KMS-11 (cell line): ENCODE data around the gene USP3.
"Not testable (repeated sequence)": the region's sequence is repeated elsewhere in the genome, so short reads cannot be mapped to it uniquely, and the experiment has no call there.

ENCODE experiments used
- H2AFZ ChIP-seq: fragments of 200-600 bp; sonication (generic); 2 replicates; pipeline ENCODE4 v1.6.1; 2016; ENCODE audit warnings: antibody characterized with exemption, mixed run types, low read depth
- H3K27ac ChIP-seq: fragments of 200-600 bp; sonication (generic); 2 replicates; pipeline ENCODE4 v1.6.1; 2016; ENCODE audit warnings: mild to moderate bottlenecking, mixed run types
- H3K27me3 ChIP-seq: fragments of 200-600 bp; sonication (generic); 2 replicates; pipeline ENCODE4 v1.6.1; 2017; ENCODE audit warnings: mild to moderate bottlenecking, low read depth, mixed run types, moderate library complexity; ENCODE audit not compliant: insufficient read depth
- H3K36me3 ChIP-seq: fragments of 200-600 bp; sonication (generic); 2 replicates; pipeline ENCODE4 v1.6.1; 2017; ENCODE audit warnings: mild to moderate bottlenecking, mixed run types; ENCODE audit not compliant: insufficient read depth
- H3K4me1 ChIP-seq: fragments of 200-600 bp; sonication (generic); 2 replicates; pipeline ENCODE4 v1.6.1; 2016; ENCODE audit warnings: mild to moderate bottlenecking, low read depth, mixed run types; ENCODE audit not compliant: poor library complexity, severe bottlenecking
- H3K4me2 ChIP-seq: fragments of 200-600 bp; sonication (generic); 2 replicates; pipeline ENCODE4 v1.7.0; 2016; ENCODE audit warnings: mild to moderate bottlenecking, mixed run types
- H3K4me3 ChIP-seq: fragments of 200-600 bp; sonication (generic); IDR thresholded peaks from 2 replicates; pipeline ENCODE4 v1.6.1; 2017; ENCODE audit warnings: low read depth, low read length, mixed read lengths; ENCODE audit not compliant: insufficient read depth
- H3K79me2 ChIP-seq: fragments of 200-600 bp; sonication (generic); 2 replicates; pipeline ENCODE4 v1.6.1; 2016; ENCODE audit warnings: low read depth, mixed run types; ENCODE audit not compliant: insufficient read depth
- H3K9ac ChIP-seq: fragments of 200-600 bp; sonication (generic); 2 replicates; pipeline ENCODE4 v1.6.1; 2016; ENCODE audit warnings: mild to moderate bottlenecking, mixed run types
- H4K20me1 ChIP-seq: fragments of 200-600 bp; sonication (generic); 2 replicates; pipeline ENCODE4 v1.6.1; 2016; ENCODE audit warnings: mild to moderate bottlenecking, mixed run types; ENCODE audit not compliant: insufficient read depth
- TF ChIP-seq, protein P1 (sequence below): fragments of 200-600 bp; sonication (generic); conservative IDR thresholded peaks from 2 replicates; pipeline ENCODE4 v1.6.1; 2017; ENCODE audit warnings: low read depth, mild to moderate bottlenecking, antibody characterized with exemption, low read length, moderate library complexity, mixed read lengths

Gene USP3

DNA sequence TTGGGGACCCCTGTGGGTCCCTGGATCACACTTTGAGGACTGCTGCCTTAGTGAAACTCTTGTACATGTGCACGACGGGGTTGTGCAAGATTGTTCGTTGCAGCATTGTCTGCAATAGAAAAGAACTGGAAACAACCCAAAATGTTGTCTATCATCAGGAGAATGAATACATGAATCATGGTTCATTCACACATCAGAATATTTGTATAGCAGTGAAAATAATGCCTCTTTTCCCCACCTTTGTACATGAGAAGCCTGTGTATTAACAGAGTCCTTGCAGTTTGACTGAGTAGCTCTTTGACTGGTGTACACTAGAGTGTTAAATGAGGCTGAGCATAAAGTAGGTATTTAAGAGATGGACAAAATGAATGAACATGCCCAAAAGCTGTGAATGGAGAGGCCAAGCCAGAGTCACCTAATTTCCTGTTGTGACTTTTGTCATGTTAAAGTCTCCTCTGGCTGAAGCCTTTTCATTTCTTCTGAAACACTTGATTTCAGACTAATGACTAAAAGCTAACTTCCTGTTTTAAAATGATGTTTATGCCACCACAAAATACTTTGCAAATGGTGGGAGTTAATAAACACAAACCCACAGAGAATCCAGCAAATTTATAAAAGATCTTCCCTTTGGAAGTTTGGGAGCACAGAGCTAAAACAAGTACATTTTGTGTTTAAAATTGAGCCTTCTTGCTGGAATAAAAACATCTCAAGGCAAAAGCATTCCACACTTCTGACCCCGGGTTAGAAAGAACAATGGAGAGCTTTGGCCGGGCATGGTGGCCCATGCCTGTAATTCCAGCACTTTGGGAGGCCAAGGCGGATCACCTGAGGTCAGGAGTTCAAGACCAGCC lies 20.6 kb upstream of the USP3 start:
- H3K79me2 ChIP-seq = no peaks in the 10 kb centered on the region
- no peaks in the 10 kb centered on the region for H3K36me3 ChIP-seq
- no peak overlapping the region for H3K27ac ChIP-seq
- TF ChIP-seq, protein P1, sequence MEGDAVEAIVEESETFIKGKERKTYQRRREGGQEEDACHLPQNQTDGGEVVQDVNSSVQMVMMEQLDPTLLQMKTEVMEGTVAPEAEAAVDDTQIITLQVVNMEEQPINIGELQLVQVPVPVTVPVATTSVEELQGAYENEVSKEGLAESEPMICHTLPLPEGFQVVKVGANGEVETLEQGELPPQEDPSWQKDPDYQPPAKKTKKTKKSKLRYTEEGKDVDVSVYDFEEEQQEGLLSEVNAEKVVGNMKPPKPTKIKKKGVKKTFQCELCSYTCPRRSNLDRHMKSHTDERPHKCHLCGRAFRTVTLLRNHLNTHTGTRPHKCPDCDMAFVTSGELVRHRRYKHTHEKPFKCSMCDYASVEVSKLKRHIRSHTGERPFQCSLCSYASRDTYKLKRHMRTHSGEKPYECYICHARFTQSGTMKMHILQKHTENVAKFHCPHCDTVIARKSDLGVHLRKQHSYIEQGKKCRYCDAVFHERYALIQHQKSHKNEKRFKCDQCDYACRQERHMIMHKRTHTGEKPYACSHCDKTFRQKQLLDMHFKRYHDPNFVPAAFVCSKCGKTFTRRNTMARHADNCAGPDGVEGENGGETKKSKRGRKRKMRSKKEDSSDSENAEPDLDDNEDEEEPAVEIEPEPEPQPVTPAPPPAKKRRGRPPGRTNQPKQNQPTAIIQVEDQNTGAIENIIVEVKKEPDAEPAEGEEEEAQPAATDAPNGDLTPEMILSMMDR = no peak
- H4K20me1 ChIP-seq = no peaks in the 10 kb centered on the region
- peaks cover 23% of the 10 kb centered on the region for H3K4me1 ChIP-seq
- H3K4me3 ChIP-seq = no peak overlapping the region
- H3K4me2 ChIP-seq = no peak overlapping the region
- no peak overlapping the region for H3K9ac ChIP-seq
- H3K27me3 ChIP-seq = no peaks in the 10 kb centered on the region
- H2AFZ ChIP-seq = no peak overlapping the region

DNA sequence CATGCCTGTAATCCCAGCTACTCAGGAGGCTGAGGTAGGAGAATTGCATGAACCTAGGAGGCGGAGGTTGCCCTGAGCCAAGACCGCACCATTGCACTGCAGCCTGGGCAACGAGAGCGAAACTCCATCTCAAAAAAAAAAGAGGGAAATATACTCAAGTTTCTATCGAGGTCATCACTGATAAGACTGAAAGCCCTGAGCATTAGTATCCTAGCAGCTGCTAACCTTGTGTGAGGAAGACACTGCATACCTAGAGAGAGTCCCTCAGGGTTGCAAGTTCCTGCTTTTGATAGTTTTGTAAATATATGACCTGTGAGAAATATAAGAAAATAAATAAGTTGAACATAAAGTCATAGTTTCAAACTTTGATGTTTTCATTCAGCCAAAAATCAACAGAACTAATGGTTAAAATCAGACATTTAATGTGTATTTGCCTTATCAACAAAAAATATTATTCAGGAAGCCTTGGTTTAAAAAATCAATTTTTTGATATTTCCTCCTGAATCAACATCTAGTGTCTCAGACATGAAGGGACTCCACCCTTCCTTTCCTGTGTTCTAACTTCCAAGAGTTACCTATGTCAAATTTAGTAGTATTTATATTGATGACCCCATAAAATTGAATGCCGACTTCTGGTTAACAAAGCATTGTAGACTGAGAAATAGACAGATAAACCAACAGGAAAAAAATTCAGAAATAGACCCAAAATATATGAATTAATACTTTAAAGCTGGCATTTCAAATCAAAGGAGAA lies 19.8 kb upstream of the USP3 start:
- Histone ChIP-seq H3K79me2 (no peaks in the 10 kb centered on the region), H4K20me1 (no peaks in the 10 kb centered on the region), H3K36me3 (no peaks in the 10 kb centered on the region), H3K27ac (no peak overlapping the region), H3K27me3 (no peaks in the 10 kb centered on the region), H3K4me1 (peaks cover 17% of the 10 kb centered on the region), H2AFZ (no peak overlapping the region), H3K4me2 (no peak overlapping the region), H3K4me3 (no peak overlapping the region), H3K9ac (no peak overlapping the region)
- TF ChIP-seq, protein P1 = no peak

DNA sequence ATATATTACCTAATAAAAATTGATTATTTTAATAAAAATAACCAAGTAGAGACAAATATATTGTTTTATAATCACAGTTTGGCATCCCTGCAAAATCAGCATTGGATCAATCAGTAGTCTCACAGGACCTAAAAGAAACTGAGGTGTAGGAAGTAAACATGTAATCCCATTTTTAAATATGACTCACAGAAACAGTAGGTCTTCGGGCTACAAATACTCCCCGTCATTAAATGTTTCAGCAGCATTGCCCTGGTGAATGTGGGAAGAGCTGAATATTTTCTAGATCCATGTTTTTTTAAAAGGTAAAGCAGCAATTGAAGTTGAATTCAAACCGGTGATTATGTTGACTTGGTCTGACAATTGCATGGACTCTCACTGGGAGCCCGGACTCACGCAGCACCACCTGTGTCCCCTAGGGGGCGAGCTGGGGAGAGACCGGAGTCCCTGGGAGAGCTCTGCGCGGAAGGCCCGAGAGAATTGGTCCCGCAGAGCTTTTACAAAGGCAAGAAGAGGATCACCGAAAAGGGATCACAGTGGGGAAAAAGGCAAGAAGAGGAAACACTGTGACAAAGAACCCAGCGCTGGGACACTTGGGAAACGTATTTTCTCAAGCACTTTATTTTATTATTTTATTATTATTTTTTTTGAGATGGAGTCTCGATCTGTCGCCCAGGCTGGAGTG lies 17.2 kb upstream of the USP3 start:
- Histone ChIP-seq H2AFZ (no peak overlapping the region), H3K36me3 (no peaks in the 10 kb centered on the region), H3K4me2 (no peak overlapping the region), H4K20me1 (no peaks in the 10 kb centered on the region), H3K27me3 (no peaks in the 10 kb centered on the region), H3K4me1 (peaks cover 10% of the 10 kb centered on the region), H3K4me3 (no peak overlapping the region), H3K9ac (no peak overlapping the region), H3K79me2 (no peaks in the 10 kb centered on the region), H3K27ac (no peak overlapping the region)
- TF ChIP-seq, protein P1 = peak; percentile 70

DNA sequence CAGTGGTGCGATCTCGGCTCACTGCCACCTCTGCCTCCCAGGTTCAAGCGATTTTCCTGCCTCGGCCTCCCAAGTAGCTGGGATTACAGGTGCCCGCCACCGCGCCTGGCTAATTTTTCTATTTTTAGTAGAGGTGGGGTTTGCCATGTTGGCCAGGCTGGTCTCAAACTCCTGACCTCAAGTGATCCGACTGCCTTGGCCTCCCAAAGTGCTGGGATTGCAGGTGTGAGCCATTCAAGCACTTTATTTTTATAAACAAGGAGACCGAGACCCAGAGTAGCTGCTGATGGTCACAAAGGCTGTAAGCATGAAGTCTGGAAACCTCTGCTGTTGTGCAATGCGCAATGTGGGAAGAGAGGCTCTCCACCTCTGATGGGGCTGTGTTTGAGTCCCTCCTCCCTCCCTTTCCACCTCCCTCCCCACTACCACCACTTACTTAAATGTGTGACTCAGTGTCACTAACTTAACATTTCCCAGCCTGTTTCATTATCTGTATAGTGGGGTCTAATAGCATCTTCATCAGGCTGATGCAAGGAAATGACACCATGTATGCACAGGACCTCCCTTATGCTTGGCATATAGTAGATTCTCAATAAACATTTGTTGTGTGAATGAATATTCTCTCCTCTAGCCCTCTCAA lies 16.5 kb upstream of the USP3 start:
- H3K4me2 ChIP-seq, H3K9ac ChIP-seq: not testable (repeated sequence)

More for the DNA sequence above, 16.5 kb upstream of the USP3 start:
- H2AFZ ChIP-seq, H3K27ac ChIP-seq, H3K27me3 ChIP-seq, H3K4me1 ChIP-seq, H3K4me3 ChIP-seq, H3K79me2 ChIP-seq, H3K36me3 ChIP-seq, H4K20me1 ChIP-seq: not testable (repeated sequence)
